ENCODE measurements around the gene SEPTIN10. TPM values are rescaled to one million over a fixed set of nuclear protein-coding genes. Genes with fewer than 3 reads are reported as not detected.

SEPTIN10 gene
- total and polyA plus RNA-seq, 2 of the 8 experiments (the other 6 are each of a cell fraction or from before 2014, with no cell fraction given), result 23.7 to 101 TPM

DNA sequence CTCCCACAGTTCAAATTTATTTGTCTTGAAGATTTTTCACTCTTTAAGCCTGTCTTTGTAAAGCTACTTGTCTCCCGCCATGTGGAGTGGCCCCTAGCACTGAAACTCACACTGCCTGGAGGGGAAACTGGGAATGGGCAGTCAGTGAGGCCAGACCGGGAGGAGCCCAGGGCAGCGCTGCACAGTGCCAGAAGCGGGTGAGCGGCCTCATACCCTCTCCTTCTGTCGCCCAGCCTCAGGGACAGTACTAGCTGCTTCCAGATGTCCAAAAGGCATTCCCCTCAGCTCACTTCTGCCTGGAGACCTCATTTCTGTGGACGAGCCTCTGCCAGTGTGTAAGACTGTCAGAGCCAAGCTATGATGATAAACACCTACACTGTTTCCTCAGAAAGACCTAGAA, 79.9 kb downstream of the SEPTIN10 start:
- no peak overlapping the region for H4K8ac ChIP-seq (ENCODE audit: extremely low read depth, insufficient read depth, low read length)
- no peak overlapping the region for H3K9ac ChIP-seq (replicated peaks in 1 of 4; ENCODE audit: extremely low read depth in 1 of 4, low read depth in 3 of 4, low read length in 3 of 4)
- no peaks in the 10 kb centered on the region for H3K23me2 ChIP-seq (ENCODE audit: low read depth, low read length)
- H4K5ac ChIP-seq (ENCODE audit: insufficient read length, low read depth, low read length), result no peak overlapping the region
- H4K20me1 ChIP-seq (replicated peaks in 1 of 2; ENCODE audit: control insufficient read depth in 1 of 2, insufficient read depth in 2 of 2, low read length in 2 of 2), result no peaks in the 10 kb centered on the region
- H2AK5ac ChIP-seq (ENCODE audit: low read depth, low read length), result no peak overlapping the region
- H2BK15ac ChIP-seq (ENCODE audit: low read length), result no peak overlapping the region
- H3K4me2 ChIP-seq (ENCODE audit: insufficient read depth in 1 of 2, low read depth in 2 of 2, low read length in 2 of 2), result no peak overlapping the region
- no peak overlapping the region for H3K14ac ChIP-seq (ENCODE audit: insufficient read length)
- no peak overlapping the region for H3K56ac ChIP-seq (replicated peaks; ENCODE audit: insufficient read length, low read depth, low read length)
- no peaks in the 10 kb centered on the region for H3K27me3 ChIP-seq (replicated peaks in 1 of 4; ENCODE audit: control insufficient read depth in 3 of 4, extremely low read depth in 1 of 4, insufficient read depth in 3 of 4, low read length in 3 of 4)
- no peak overlapping the region for H2BK120ac ChIP-seq (replicated peaks; ENCODE audit: low read depth, low read length)
- H3K18ac ChIP-seq (ENCODE audit: extremely low read depth, low read length), result no peak overlapping the region
- no peak overlapping the region for H2BK5ac ChIP-seq (ENCODE audit: low read depth, low read length)
- FAIRE-seq (no peak), DNase-seq (ENCODE audit: low read depth in 1 of 2, low spot score in 2 of 2) (no peak)
- 91% methylated on average over 7 of the region's 7 CpGs; no CpG with 5 or more reads in 1 of the 2 experiments for WGBS, 2 experiments (ENCODE audit: extremely low coverage in 1 of 2, insufficient coverage in 1 of 2, insufficient read length in 1 of 2, insufficient replicate concordance in 2 of 2, low coverage in 1 of 2, low lambda C conversion rate in 2 of 2, missing lambda C conversion rate in 1 of 2)
- no peak overlapping the region for H3K27ac ChIP-seq (ENCODE audit: low read depth, low read length)
- no peaks in the 10 kb centered on the region for H3K36me3 ChIP-seq (ENCODE audit: control insufficient read depth in 2 of 4, insufficient read depth in 4 of 4, low read length in 3 of 4)
- ChIA-PET CTCF (ENCODE audit: partially characterized antibody) (interaction anchor here (0.6 to 7.9 kb wide), 4 partner anchors 9 to 340 kb away, joined by 3 to 67 read pairs (median 7); no protein-coding TSS in a partner anchor), POLR2A (ENCODE audit: partially characterized antibody) (interaction anchor here (1.3 kb wide), 1 partner anchor 80 kb away, joined by 4 read pairs; the partner anchor contains the start of genes SEPTIN10 and SOWAHC)
- H2BK12ac ChIP-seq (ENCODE audit: low read depth, low read length), result no peak overlapping the region
- H3K79me2 ChIP-seq (ENCODE audit: control insufficient read depth in 1 of 2, insufficient read depth in 2 of 2, low read length in 2 of 2), result no peaks in the 10 kb centered on the region
- H4K91ac ChIP-seq (replicated peaks; ENCODE audit: insufficient read length, low read length), result no peak overlapping the region
- no peak overlapping the region for H3K23ac ChIP-seq (ENCODE audit: insufficient read length)
- H2AFZ ChIP-seq (ENCODE audit: low read length), result no peak overlapping the region
- H3K4ac ChIP-seq (replicated peaks; ENCODE audit: insufficient read length, low read depth, low read length), result no peak overlapping the region
- H3K4me1 ChIP-seq (replicated peaks in 1 of 4; ENCODE audit: control insufficient read depth in 3 of 4, insufficient read depth in 4 of 4, low read length in 3 of 4), result no peaks in the 10 kb centered on the region; a peak in 1 of 7 replicates
- peaks cover 0 to 9% of the 10 kb centered on the region in 2 experiments; a peak in 2 of 4 replicates for H3K9me3 ChIP-seq (ENCODE audit: insufficient read depth in 2 of 2, low read depth in 1 of 2, low read length in 1 of 2)
- H2BK20ac ChIP-seq (ENCODE audit: low read length), result no peak overlapping the region
- H3K79me1 ChIP-seq (ENCODE audit: low read depth, low read length), result no peaks in the 10 kb centered on the region
- H3K4me3 ChIP-seq (ENCODE audit: extremely low read depth in 1 of 4, insufficient read depth in 2 of 4, low read depth in 3 of 4, low read length in 4 of 4), result no peak overlapping the region
- no peak for TF ChIP-seq JUND (IDR thresholded peaks at IDR 0.05; ENCODE audit: low read length)
- TF ChIP-seq TEAD4 (IDR thresholded peaks at IDR 0.05; ENCODE audit: low read depth, low read length), result no peak
- TF ChIP-seq POLR2A (IDR thresholded peaks at IDR 0.05; ENCODE audit: control extremely low read depth in 1 of 2, low read depth in 2 of 2, low read length in 2 of 2), result no peak
- TF ChIP-seq, protein P1, sequence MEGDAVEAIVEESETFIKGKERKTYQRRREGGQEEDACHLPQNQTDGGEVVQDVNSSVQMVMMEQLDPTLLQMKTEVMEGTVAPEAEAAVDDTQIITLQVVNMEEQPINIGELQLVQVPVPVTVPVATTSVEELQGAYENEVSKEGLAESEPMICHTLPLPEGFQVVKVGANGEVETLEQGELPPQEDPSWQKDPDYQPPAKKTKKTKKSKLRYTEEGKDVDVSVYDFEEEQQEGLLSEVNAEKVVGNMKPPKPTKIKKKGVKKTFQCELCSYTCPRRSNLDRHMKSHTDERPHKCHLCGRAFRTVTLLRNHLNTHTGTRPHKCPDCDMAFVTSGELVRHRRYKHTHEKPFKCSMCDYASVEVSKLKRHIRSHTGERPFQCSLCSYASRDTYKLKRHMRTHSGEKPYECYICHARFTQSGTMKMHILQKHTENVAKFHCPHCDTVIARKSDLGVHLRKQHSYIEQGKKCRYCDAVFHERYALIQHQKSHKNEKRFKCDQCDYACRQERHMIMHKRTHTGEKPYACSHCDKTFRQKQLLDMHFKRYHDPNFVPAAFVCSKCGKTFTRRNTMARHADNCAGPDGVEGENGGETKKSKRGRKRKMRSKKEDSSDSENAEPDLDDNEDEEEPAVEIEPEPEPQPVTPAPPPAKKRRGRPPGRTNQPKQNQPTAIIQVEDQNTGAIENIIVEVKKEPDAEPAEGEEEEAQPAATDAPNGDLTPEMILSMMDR (IDR thresholded peaks at IDR 0.05; ENCODE audit: control extremely low read depth in 1 of 3, insufficient read depth in 1 of 3, low read depth in 1 of 3, low read length in 3 of 3), result no peak
- no peak for TF ChIP-seq BCL11A (IDR thresholded peaks at IDR 0.05; ENCODE audit: low read depth in 2 of 2, low read length in 2 of 2)
- no peak for TF ChIP-seq SP4 (IDR thresholded peaks at IDR 0.05; ENCODE audit: low read length)
- TF ChIP-seq TAF7 (optimal IDR thresholded peaks at IDR 0.05; ENCODE audit: borderline replicate concordance, low read depth, low read length), result no peak
- no peak for TF ChIP-seq YY1 (IDR thresholded peaks at IDR 0.05; ENCODE audit: low read depth, low read length)
- no peak for TF ChIP-seq PHF8 (conservative IDR thresholded peaks at IDR 0.05; ENCODE audit: low read depth, low read length)
- TF ChIP-seq CREB1 (IDR thresholded peaks at IDR 0.05), result no peak
- TF ChIP-seq KDM5A (IDR thresholded peaks at IDR 0.05; ENCODE audit: low read length), result no peak
- no peak for TF ChIP-seq POLR2AphosphoS5 (IDR thresholded peaks at IDR 0.05; ENCODE audit: low read depth, low read length)
- TF ChIP-seq SRF (IDR thresholded peaks at IDR 0.05; ENCODE audit: low read depth, low read length), result no peak

Measured in H1 (cell line).